OCI-LY7 (cell line): ENCODE data around the gene DIP2C.

Experiments used
- CTCF ChIP-seq: fragments of 200-600 bp; sonication (generic); conservative IDR thresholded peaks from 2 replicates; pipeline ENCODE4 v1.5.1; 2014; ENCODE audit warnings: mild to moderate bottlenecking, antibody characterized with exemption, low read length, moderate library complexity, mixed read lengths
- EZH2phosphoT487 ChIP-seq: fragments of 200-600 bp; sonication (generic); IDR thresholded peaks from 2 replicates; pipeline ENCODE4 v1.6.1; 2018; ENCODE audit warnings: low read depth, borderline replicate concordance, mild to moderate bottlenecking, mixed run types, antibody characterized with exemption, low read length, moderate library complexity, mixed read lengths

GRCh38 chr10:703118-703517, 13.7 kb upstream of the DIP2C start:
- TF ChIP-seq CTCF: no peak
- TF ChIP-seq EZH2phosphoT487: no peak
